Central memory CD8-positive, alpha-beta T cell (primary cell): ENCODE results near the gene RNU6-1.

Experiments used
- ATAC-seq: fragments of 150-1000 bp; cut with Tn5 transposase; replicated peaks from 2 replicates; pipeline ENCODE4 v1.10.0; 2022; ENCODE audit warnings: mild to moderate bottlenecking, moderate FRiP score, moderate number of reproducible peaks; ENCODE audit not compliant: poor library complexity, severe bottlenecking; ENCODE audit errors: extremely low read depth
- DNase-seq, 2 donors: peaks; one replicate each; pipeline ENCODE4 v3.0.0; 2021; ENCODE audit warnings: low spot score in 2 of 2
- H3K27ac Mint-ChIP-seq: one replicate; pipeline ENCODE4 v1.8.0; 2022; ENCODE audit warnings: low read depth, mild to moderate bottlenecking, moderate library complexity, mixed read lengths
- H3K27me3 Mint-ChIP-seq: one replicate; pipeline ENCODE4 v1.8.0; 2022; ENCODE audit warnings: mixed read lengths
- H3K36me3 Mint-ChIP-seq: one replicate; pipeline ENCODE4 v1.8.0; 2022; ENCODE audit warnings: mild to moderate bottlenecking, moderate library complexity, mixed read lengths; ENCODE audit not compliant: insufficient read depth
- H3K4me1 Mint-ChIP-seq: one replicate; pipeline ENCODE4 v1.8.0; 2022; ENCODE audit warnings: mixed read lengths
- H3K4me3 Mint-ChIP-seq: one replicate; pipeline ENCODE4 v1.8.0; 2022; ENCODE audit warnings: mild to moderate bottlenecking, moderate library complexity, mixed read lengths
- H3K9me3 Mint-ChIP-seq: one replicate; pipeline ENCODE4 v1.8.0; 2022; ENCODE audit warnings: mixed read lengths

RNU6-1 gene

GRCh38 chr15:67850994-67851571, 11.2 kb upstream of the RNU6-1 start:
- no peak for ATAC-seq
- no peak for DNase-seq

DNA sequence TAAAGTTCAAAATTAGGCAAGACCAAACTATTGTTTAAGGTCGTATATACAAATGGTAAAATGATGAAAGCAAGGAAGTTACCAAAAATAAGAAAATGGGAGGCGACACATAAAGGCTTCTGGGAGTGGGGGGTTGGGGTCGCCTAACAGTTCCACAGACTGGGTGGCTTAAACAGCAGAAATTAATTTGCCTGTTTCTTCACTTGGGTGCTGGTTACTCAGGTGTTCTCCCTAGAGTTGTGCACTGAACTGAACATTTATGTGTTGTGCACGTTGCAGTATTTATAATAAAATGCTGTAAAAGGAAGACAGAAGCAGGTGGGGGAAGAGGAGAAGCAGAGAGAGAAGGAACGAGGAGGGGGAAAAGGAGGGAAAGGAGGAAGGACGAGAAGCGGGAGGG, 10.5 kb upstream of the RNU6-1 start:
- ATAC-seq = no peak

More at GRCh38 chr15:67850994-67851571, 11.2 kb upstream of the RNU6-1 start:
- Mint-ChIP-seq H3K9me3 (no peaks in the 10 kb centered on the region), H3K4me3 (no peak overlapping the region), H3K4me1 (no peaks in the 10 kb centered on the region), H3K27ac (no peak overlapping the region), H3K27me3 (peaks cover 10% of the 10 kb centered on the region), H3K36me3 (no peaks in the 10 kb centered on the region)

DNA sequence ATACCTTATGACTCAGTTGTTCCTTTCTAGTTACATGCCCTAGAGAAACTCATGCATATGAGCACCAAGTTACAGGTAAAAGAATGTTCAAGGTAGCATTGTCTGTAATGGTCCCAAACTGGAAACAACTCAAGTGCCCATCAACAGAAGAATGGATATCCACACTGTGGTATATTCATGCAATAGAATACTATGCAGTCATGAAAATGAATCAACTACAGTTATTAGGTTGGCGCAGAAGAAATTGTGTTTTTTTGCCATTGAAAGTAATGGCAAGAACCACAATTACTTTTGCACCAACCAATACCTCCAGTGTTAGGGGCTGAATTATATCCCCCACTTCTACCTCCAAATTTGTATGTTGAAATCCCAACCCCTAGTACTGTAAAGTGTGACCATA, 9.7 kb upstream of the RNU6-1 start:
- H3K4me1 Mint-ChIP-seq = no peaks in the 10 kb centered on the region
- H3K27me3 Mint-ChIP-seq = peaks cover 10% of the 10 kb centered on the region
- H3K4me3 Mint-ChIP-seq = no peak overlapping the region
- ATAC-seq (no peak), DNase-seq (no peak)
- no peaks in the 10 kb centered on the region for H3K36me3 Mint-ChIP-seq
- H3K27ac Mint-ChIP-seq = no peak overlapping the region
- no peaks in the 10 kb centered on the region for H3K9me3 Mint-ChIP-seq

More for the DNA sequence above, 10.5 kb upstream of the RNU6-1 start:
- H3K36me3 Mint-ChIP-seq = no peaks in the 10 kb centered on the region
- DNase-seq = no peak
- no peaks in the 10 kb centered on the region for H3K4me1 Mint-ChIP-seq
- no peaks in the 10 kb centered on the region for H3K9me3 Mint-ChIP-seq
- H3K27me3 Mint-ChIP-seq = peaks cover 10% of the 10 kb centered on the region
- no peak overlapping the region for H3K4me3 Mint-ChIP-seq
- H3K27ac Mint-ChIP-seq = no peak overlapping the region

DNA sequence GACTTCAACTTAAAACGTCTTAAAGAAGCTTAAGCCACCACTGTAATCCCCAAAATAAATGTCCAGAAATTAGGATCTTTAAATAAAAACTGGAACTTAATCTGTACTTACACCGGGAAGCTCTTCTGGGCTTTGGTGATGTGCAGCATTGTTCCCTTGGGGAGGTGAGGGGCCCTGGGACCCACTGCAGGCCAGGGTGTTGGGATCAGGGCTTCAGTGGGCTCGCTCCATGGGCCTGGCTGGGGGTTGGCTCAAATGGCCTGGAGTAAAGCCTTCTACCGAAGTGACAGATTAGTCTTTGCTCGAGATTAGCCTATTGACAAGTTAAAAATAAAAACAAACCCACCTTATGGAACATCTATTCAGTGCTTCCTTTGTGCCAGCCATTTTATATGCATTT, 6.1 kb upstream of the RNU6-1 start:
- Mint-ChIP-seq H3K4me3 (no peak overlapping the region), H3K36me3 (peaks cover 3% of the 10 kb centered on the region), H3K27me3 (peaks cover 1% of the 10 kb centered on the region), H3K27ac (no peak overlapping the region), H3K4me1 (peaks cover 4% of the 10 kb centered on the region), H3K9me3 (no peaks in the 10 kb centered on the region)
- DNase-seq = no peak
- ATAC-seq = no peak

DNA sequence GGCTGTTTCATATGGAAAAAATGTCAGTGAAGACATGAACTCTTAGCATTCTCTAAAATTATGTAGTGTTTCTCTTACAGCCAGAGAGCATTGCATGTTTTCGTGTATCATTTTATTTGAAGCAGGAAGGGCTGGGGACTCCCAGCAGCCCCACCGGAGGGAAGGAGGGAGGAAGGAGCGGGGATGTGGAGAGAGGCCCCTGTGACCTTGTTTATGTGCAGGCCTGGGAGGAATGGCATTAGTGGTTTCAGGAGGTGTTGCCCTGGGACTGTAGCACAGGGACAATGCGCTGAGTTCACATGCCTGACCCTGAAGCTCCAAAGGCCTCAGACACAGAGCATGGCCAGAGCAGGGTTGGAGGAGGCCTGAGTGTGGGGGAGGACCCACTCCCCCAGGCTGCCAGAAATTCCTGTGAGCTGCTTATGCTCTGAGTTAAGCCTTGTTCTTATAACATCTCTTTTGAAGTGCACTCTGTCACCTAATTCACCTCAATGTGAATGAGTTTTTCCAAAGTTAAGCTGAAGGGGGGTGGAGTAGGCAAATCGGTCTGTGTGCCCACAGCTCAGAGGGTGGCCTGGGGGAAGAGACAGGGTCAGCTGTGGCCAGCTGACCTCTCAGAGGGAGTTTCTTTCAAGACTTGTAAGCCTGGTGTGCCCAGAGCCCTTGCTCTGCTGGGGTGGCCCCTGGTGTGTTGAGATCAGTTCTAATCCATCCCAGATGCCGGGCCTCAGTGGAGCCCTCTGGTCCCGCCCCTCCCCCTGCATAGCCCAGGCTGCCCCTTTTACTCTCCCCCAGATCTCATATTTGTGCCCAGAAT, 3.9 kb upstream of the RNU6-1 start:
- H3K27ac Mint-ChIP-seq = no peak overlapping the region
- H3K9me3 Mint-ChIP-seq = no peaks in the 10 kb centered on the region
- DNase-seq (no peak), ATAC-seq (no peak)
- no peaks in the 10 kb centered on the region for H3K27me3 Mint-ChIP-seq
- no peak overlapping the region for H3K4me3 Mint-ChIP-seq
- H3K4me1 Mint-ChIP-seq = peaks cover 18% of the 10 kb centered on the region
- H3K36me3 Mint-ChIP-seq = peaks cover 18% of the 10 kb centered on the region

DNA sequence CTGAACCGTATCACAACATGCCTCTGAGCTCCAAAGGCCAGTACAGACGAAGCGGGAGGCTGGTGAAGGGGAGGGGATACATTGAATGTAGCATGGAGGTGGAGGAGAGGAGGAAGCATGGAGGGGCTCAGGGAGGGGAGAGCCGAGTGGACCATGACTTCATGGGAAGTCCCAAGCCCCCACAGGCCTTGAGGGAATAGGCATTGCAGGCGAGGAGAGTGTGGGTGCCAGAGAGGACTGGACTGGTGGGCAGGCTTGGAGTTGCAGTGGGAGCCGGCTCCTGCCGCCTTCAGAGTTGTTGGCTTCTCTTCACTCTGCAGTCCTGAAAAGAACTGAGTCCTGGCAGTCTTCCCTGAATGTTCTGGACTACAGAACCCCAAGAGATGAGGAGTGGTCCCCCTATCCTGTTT, 3.3 kb upstream of the RNU6-1 start:
- Mint-ChIP-seq H3K4me1 (peaks cover 18% of the 10 kb centered on the region), H3K27ac (peak overlapping the region; percentile 29), H3K9me3 (no peaks in the 10 kb centered on the region), H3K4me3 (no peak overlapping the region), H3K27me3 (no peaks in the 10 kb centered on the region), H3K36me3 (peaks cover 18% of the 10 kb centered on the region)
- no peak for DNase-seq
- no peak for ATAC-seq

- ATAC-seq (no peak), DNase-seq (no peak)
- H3K9me3 Mint-ChIP-seq = no peaks in the 10 kb centered on the region
- peak overlapping the region; percentile 91 for H3K4me3 Mint-ChIP-seq
- no peaks in the 10 kb centered on the region for H3K27me3 Mint-ChIP-seq
- peaks cover 21% of the 10 kb centered on the region for H3K4me1 Mint-ChIP-seq
- H3K27ac Mint-ChIP-seq = peak overlapping the region; percentile 100
- H3K36me3 Mint-ChIP-seq = peaks cover 20% of the 10 kb centered on the region
Measured at GRCh38 chr15:67841513-67841762, 1.6 kb upstream of the RNU6-1 start.

DNA sequence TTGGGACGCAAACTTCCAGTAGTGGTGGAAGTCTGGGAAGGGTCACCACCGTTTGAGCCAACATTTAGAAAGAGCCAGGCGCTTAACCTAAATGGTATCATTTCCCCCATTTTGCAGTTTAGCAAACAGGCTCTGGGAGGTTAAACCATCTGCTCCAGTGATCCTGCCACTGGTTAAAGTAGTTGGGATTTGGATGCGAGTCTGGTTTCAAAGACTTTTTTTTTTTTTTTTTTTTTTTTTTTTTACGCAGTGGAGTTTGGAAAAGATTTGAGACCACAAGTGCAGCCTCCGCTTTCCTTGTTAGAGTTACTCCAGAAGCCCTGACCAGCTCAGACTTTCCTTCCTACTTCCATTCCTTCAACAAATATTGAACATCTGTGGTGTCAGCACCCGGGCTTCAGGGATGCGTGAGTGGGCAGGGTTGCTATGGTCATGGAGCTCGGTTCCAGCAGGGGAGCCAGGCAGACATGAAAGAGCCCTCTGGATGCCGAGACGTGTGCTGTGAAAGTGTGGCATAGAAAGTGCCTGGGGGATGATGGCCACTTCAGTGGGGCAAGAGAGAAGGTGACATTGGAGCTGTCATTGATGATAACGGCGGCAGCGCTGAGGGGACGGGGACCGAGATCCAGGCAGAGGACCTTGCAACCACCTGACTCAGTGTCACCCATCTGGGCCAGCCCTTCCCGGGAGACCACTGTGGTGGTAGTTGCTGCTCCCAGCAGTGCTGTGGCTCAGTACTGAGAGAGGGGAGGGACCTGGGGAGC, 1.1 kb upstream of the RNU6-1 start:
- Mint-ChIP-seq H3K4me1 (peaks cover 26% of the 10 kb centered on the region), H3K27me3 (peaks cover 3% of the 10 kb centered on the region), H3K36me3 (peaks cover 21% of the 10 kb centered on the region), H3K27ac (peak overlapping the region; percentile 100), H3K9me3 (no peaks in the 10 kb centered on the region), H3K4me3 (peak overlapping the region; percentile 91)
- no peak for DNase-seq
- ATAC-seq = no peak

- peak; percentile 46 for ATAC-seq
- Mint-ChIP-seq H3K36me3 (peaks cover 21% of the 10 kb centered on the region), H3K4me1 (peaks cover 39% of the 10 kb centered on the region), H3K27me3 (peaks cover 18% of the 10 kb centered on the region), H3K27ac (peak overlapping the region; percentile 100), H3K9me3 (no peaks in the 10 kb centered on the region), H3K4me3 (peak overlapping the region; percentile 91)
- DNase-seq = peak in 1 of 2 donors; percentile 43
Measured at GRCh38 chr15:67839499-67839928, 331 bp downstream of the RNU6-1 start.

GRCh38 chr15:67838789-67839332, 984 bp downstream of the RNU6-1 start:
- H3K27ac Mint-ChIP-seq = peak overlapping the region; percentile 100
- ATAC-seq = no peak

DNA sequence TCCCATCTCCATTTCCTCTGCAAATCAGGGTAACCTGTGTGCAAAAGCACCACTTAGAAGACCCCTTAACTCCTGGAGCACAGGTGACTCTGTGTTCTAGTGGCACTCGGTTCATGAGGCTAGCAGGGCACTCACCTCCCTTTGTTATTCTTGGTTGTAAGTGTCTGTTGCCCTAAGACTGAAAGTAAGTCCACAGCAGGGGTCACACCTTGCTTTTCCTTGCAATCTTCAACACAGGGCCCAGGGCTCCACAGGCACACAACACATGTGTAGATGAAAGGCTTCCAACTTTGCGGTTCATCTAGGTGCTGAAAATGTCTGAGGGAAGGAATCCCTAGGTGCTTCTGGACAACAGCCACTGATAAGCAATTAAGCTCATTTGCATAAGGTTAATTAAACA, 2.9 kb downstream of the RNU6-1 start:
- Mint-ChIP-seq H3K4me1 (peaks cover 57% of the 10 kb centered on the region), H3K27ac (no peak overlapping the region), H3K9me3 (no peaks in the 10 kb centered on the region), H3K36me3 (peaks cover 21% of the 10 kb centered on the region), H3K4me3 (peak overlapping the region; percentile 81), H3K27me3 (peaks cover 43% of the 10 kb centered on the region)
- no peak for ATAC-seq
- DNase-seq = no peak

More at GRCh38 chr15:67838789-67839332, 984 bp downstream of the RNU6-1 start:
- H3K36me3 Mint-ChIP-seq = peaks cover 21% of the 10 kb centered on the region
- peak overlapping the region; percentile 91 for H3K4me3 Mint-ChIP-seq
- no peaks in the 10 kb centered on the region for H3K9me3 Mint-ChIP-seq
- peaks cover 46% of the 10 kb centered on the region for H3K4me1 Mint-ChIP-seq
- DNase-seq = no peak
- H3K27me3 Mint-ChIP-seq = peaks cover 24% of the 10 kb centered on the region

GRCh38 chr15:67836477-67836876, 3.4 kb downstream of the RNU6-1 start:
- no peak for ATAC-seq
- Mint-ChIP-seq H3K27me3 (peaks cover 48% of the 10 kb centered on the region), H3K4me3 (peak overlapping the region; percentile 81), H3K4me1 (peaks cover 57% of the 10 kb centered on the region), H3K9me3 (no peaks in the 10 kb centered on the region), H3K36me3 (peaks cover 21% of the 10 kb centered on the region), H3K27ac (peak overlapping the region; percentile 35)
- no peak for DNase-seq
